ENCODE results near the gene MECR.

The MECR gene

GRCh38 chr1:29255134-29255666, 24.5 kb upstream of the MECR start:
- DNase-seq (ENCODE audit: low read depth, low spot score): no peak

- DNase-seq (ENCODE audit: low read depth, low spot score): no peak
These were observed 23.6 kb upstream of the MECR start for GRCh38 chr1:29254346-29254745.

GRCh38 chr1:29253180-29253579, 22.4 kb upstream of the MECR start:
- no peak for DNase-seq (ENCODE audit: low read depth, low spot score)

- no peak for DNase-seq (ENCODE audit: low read depth, low spot score)
These were observed 20.7 kb upstream of the MECR start for GRCh38 chr1:29251164-29252124.

- no peak for DNase-seq (ENCODE audit: low read depth, low spot score)
These were observed 19.3 kb upstream of the MECR start for GRCh38 chr1:29249951-29250581.

- DNase-seq (ENCODE audit: low read depth, low spot score): no peak
These were observed 18.5 kb upstream of the MECR start for GRCh38 chr1:29249170-29249691.

GRCh38 chr1:29248409-29248808, 17.7 kb upstream of the MECR start:
- no peak for DNase-seq (ENCODE audit: low read depth, low spot score)

GRCh38 chr1:29247571-29248273, 17.0 kb upstream of the MECR start:
- DNase-seq (ENCODE audit: low read depth, low spot score): no peak

GRCh38 chr1:29247044-29247443, 16.3 kb upstream of the MECR start:
- no peak for DNase-seq (ENCODE audit: low read depth, low spot score)

- no peak for DNase-seq (ENCODE audit: low read depth, low spot score)
These were observed 15.1 kb upstream of the MECR start for GRCh38 chr1:29245876-29246275.

- no peak for DNase-seq (ENCODE audit: low read depth, low spot score)
These were observed 14.5 kb upstream of the MECR start for GRCh38 chr1:29245261-29245660.

GRCh38 chr1:29243871-29244200, 13.1 kb upstream of the MECR start:
- DNase-seq (ENCODE audit: low read depth, low spot score): no peak

- no peak for DNase-seq (ENCODE audit: low read depth, low spot score)
These were observed 12.5 kb upstream of the MECR start for GRCh38 chr1:29243023-29243870.

GRCh38 chr1:29240986-29241385, 10.3 kb upstream of the MECR start:
- DNase-seq (ENCODE audit: low read depth, low spot score): no peak

- DNase-seq (ENCODE audit: low read depth, low spot score): no peak
These were observed 9.7 kb upstream of the MECR start for GRCh38 chr1:29240400-29240837.

- no peak for DNase-seq (ENCODE audit: low read depth, low spot score)
These were observed 8.4 kb upstream of the MECR start for GRCh38 chr1:29239142-29239541.

- DNase-seq (ENCODE audit: low read depth, low spot score): no peak
These were observed 7.9 kb upstream of the MECR start for GRCh38 chr1:29238620-29239002.

- no peak for DNase-seq (ENCODE audit: low read depth, low spot score)
These were observed 7.3 kb upstream of the MECR start for GRCh38 chr1:29237852-29238619.

- no peak for DNase-seq (ENCODE audit: low read depth, low spot score)
These were observed 6.5 kb upstream of the MECR start for GRCh38 chr1:29237129-29237821.

GRCh38 chr1:29236712-29237128, 6.0 kb upstream of the MECR start:
- DNase-seq (ENCODE audit: low read depth, low spot score): no peak

Measured in brain pericyte (primary cell).